ENCODE measurements around the gene SCNM1. TPM values are rescaled to one million over a fixed set of nuclear protein-coding genes. Genes with fewer than 3 reads are reported as not detected.
A peak's percentile ranks its signal among the peaks of the same experiment; 100 is the strongest.
"Not testable (repeated sequence)": the region's sequence is repeated elsewhere in the genome, so short reads cannot be mapped to it uniquely, and the experiment has no call there.

The SCNM1 gene
- total RNA-seq, 1 donor from 2014 or later: 25.3 TPM

DNA sequence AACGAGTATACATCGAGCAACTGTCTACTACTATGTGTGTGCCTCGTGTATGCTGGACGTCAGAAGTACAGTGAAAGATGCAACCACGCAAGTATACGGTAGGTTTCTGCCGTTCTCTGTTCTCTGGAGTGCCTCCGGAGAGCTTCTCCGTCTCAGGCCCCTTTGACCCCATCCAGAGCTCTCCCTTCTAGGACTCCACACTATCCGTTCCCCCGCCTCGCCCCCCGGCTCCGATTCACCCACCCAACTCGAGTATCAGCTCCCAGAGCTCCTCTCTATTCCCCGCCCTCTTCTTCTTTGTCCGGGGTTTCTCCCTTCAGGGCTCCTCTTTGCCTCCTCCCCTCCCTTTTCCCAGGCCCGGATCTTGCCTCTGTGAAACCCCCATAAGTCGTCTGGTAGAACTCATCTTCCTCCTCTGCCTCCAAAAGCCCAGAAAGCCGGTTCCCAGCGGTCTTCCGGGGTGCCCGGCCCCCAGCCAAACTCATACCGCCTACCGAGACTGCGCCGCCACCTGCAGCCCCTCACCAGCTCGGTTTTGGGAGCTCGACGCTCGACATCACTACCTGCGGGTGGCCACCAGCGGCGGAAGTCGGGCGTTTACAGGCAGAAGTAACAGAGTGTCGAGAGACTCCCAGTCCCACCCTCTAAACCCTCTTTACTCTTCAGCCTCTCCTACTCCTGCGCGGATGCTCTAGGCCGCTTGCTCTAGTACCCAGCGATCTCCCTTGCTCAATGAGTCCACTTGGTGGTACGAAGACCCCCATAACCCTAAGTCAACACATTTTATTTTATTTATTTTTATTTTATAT lies 23.9 kb downstream of the SCNM1 start, which contains the start of gene VPS72:
Gene VPS72, minus strand, starts transcription at position 561 of the 809 bp plus-strand sequence. Its CDS starts 76 bp downstream, at position 485.
- Mint-ChIP-seq H3K27me3 (ENCODE audit: insufficient read depth, low read depth) (peaks cover 4% of the 10 kb centered on the region), H3K36me3 (peaks cover 12% of the 10 kb centered on the region), H3K4me1 (peaks cover 17% of the 10 kb centered on the region), H3K9me3 (no peaks in the 10 kb centered on the region), H3K27ac (peak within 1 kb of the TSS; percentile 99), H3K4me3 (peak within 1 kb of the TSS; percentile 100)
- Histone ChIP-seq H3K27me3 (peaks cover 4% of the 10 kb centered on the region), H3F3A (ENCODE audit: low read depth) (peaks cover 6% of the 10 kb centered on the region), H3K79me2 (ENCODE audit: low read depth) (peaks cover 41% of the 10 kb centered on the region), H3K36me3 (peaks cover 2% of the 10 kb centered on the region), H3K9ac (peak within 1 kb of the TSS; percentile 95), H3K9me3 (ENCODE audit: low read depth) (no peaks in the 10 kb centered on the region), H3K4me2 (peak within 1 kb of the TSS; percentile 99), H2AFZ (replicated peaks) (peak within 1 kb of the TSS; percentile 96), H3K27ac (peak within 1 kb of the TSS; percentile 94), H4K20me1 (ENCODE audit: low read depth) (no peaks in the 10 kb centered on the region), H3K4me1 (peaks cover 8% of the 10 kb centered on the region), H3K4me3 (peak within 1 kb of the TSS; percentile 99)
- peak; percentile 94 for DNase-seq (ENCODE audit: low spot score)
- TF ChIP-seq EZH2 (IDR thresholded peaks at IDR 0.05) (peak; percentile 29), EZH2phosphoT487 (IDR thresholded peaks at IDR 0.05) (no peak)

DNA sequence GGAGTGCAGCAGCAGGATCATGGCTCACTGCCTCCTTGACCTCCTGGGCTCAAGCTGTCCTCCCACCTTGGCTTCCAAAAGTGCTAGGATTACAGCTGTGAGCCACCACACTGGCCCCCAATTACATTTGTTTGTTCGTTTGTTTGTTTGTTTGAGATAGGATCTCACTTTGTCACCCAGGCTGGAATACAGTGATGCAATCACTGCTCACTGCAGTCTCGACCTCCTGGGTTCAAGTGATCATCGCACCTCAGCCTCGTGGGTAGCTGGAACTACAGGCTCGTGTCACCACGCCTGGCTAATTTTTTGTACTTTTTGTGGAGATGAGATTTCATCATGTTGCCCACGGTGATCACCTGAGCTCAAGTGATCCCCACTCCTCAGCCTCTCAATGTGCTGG lies 26.1 kb downstream of the SCNM1 start:
- Histone ChIP-seq H3K4me1 (peaks cover 8% of the 10 kb centered on the region), H3K4me2 (no peak overlapping the region), H3K27ac (no peak overlapping the region), H3K9me3 (ENCODE audit: low read depth) (no peaks in the 10 kb centered on the region), H3K27me3 (peaks cover 4% of the 10 kb centered on the region), H4K20me1 (ENCODE audit: low read depth) (no peaks in the 10 kb centered on the region), H3F3A (ENCODE audit: low read depth) (peaks cover 12% of the 10 kb centered on the region), H3K36me3 (no peaks in the 10 kb centered on the region), H3K79me2 (ENCODE audit: low read depth) (peaks cover 29% of the 10 kb centered on the region), H3K4me3 (no peak overlapping the region), H2AFZ (replicated peaks) (no peak overlapping the region), H3K9ac (no peak overlapping the region)
- no peak overlapping the region for H3K4me3 Mint-ChIP-seq
- H3K27me3 Mint-ChIP-seq (ENCODE audit: insufficient read depth, low read depth): peaks cover 4% of the 10 kb centered on the region
- TF ChIP-seq EZH2phosphoT487 (IDR thresholded peaks at IDR 0.05) (no peak), EZH2 (IDR thresholded peaks at IDR 0.05) (no peak)
- TF ChIP-seq, protein P1, sequence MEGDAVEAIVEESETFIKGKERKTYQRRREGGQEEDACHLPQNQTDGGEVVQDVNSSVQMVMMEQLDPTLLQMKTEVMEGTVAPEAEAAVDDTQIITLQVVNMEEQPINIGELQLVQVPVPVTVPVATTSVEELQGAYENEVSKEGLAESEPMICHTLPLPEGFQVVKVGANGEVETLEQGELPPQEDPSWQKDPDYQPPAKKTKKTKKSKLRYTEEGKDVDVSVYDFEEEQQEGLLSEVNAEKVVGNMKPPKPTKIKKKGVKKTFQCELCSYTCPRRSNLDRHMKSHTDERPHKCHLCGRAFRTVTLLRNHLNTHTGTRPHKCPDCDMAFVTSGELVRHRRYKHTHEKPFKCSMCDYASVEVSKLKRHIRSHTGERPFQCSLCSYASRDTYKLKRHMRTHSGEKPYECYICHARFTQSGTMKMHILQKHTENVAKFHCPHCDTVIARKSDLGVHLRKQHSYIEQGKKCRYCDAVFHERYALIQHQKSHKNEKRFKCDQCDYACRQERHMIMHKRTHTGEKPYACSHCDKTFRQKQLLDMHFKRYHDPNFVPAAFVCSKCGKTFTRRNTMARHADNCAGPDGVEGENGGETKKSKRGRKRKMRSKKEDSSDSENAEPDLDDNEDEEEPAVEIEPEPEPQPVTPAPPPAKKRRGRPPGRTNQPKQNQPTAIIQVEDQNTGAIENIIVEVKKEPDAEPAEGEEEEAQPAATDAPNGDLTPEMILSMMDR (IDR thresholded peaks at IDR 0.05): no peak
- H3K4me1 Mint-ChIP-seq: peaks cover 20% of the 10 kb centered on the region
- no peaks in the 10 kb centered on the region for H3K36me3 Mint-ChIP-seq
- H3K9me3 Mint-ChIP-seq: no peaks in the 10 kb centered on the region
- no peak for DNase-seq (ENCODE audit: low spot score)
- no peak overlapping the region for H3K27ac Mint-ChIP-seq

DNA sequence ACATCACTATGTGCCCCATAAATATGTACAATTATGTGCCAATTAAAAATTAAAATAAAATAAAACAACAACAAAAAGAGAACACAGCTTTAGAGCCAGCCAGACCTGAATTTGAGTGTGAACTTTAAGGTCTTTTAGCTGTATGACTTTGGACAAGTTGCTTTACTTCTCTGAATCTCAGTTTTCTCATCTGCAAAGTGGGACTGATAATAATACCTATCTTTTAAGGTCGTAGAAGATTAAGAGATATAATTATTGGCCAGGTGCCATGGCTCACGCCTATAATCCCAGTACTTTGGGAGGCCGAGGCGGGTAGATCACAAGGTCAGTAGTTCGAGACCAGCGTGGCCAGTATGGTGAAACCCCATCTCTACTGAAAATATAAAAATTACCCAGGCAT lies 27.4 kb downstream of the SCNM1 start:
- peaks cover 22% of the 10 kb centered on the region for H3F3A ChIP-seq (ENCODE audit: low read depth)
- H3K36me3 ChIP-seq: no peaks in the 10 kb centered on the region
- TF ChIP-seq EZH2phosphoT487 (IDR thresholded peaks at IDR 0.05) (no peak), EZH2 (IDR thresholded peaks at IDR 0.05) (no peak)
- Mint-ChIP-seq H3K9me3 (no peaks in the 10 kb centered on the region), H3K27ac (no peak overlapping the region), H3K4me1 (peaks cover 25% of the 10 kb centered on the region), H3K27me3 (ENCODE audit: insufficient read depth, low read depth) (peaks cover 15% of the 10 kb centered on the region), H3K4me3 (no peak overlapping the region), H3K36me3 (peaks cover under 1% of the 10 kb centered on the region)
- H3K27me3 ChIP-seq: peaks cover 4% of the 10 kb centered on the region
- no peaks in the 10 kb centered on the region for H3K9me3 ChIP-seq (ENCODE audit: low read depth)
- H3K4me3 ChIP-seq: no peak overlapping the region
- H3K79me2 ChIP-seq (ENCODE audit: low read depth): peaks cover 18% of the 10 kb centered on the region
- DNase-seq (ENCODE audit: low spot score): no peak
- H3K27ac ChIP-seq: no peak overlapping the region
- peaks cover 8% of the 10 kb centered on the region for H3K4me1 ChIP-seq
- H3K4me2 ChIP-seq: no peak overlapping the region
- no peak overlapping the region for H2AFZ ChIP-seq (replicated peaks)
- H3K9ac ChIP-seq: no peak overlapping the region
- no peaks in the 10 kb centered on the region for H4K20me1 ChIP-seq (ENCODE audit: low read depth)

DNA sequence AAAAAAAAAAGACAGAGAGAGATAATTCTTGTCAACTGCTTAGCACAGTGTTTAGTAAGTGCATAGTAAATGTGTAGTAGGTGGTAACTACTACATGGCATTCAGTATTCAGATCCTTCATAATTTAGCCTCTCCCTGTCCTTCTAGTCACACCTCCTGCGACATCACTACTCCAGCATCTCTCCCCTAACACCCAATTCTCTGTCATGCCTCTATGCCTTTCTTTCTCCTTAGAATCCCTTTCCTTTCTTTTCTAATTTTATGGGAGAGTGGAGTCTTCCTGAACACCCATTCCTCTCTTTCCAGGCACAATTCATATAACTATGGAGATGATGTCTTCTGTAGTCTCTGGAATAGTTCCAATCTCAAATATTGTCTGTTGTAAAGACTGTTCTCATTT lies 27.9 kb downstream of the SCNM1 start:
- Mint-ChIP-seq H3K4me3 (no peak overlapping the region), H3K36me3 (peaks cover 3% of the 10 kb centered on the region), H3K4me1 (peaks cover 22% of the 10 kb centered on the region), H3K9me3 (no peaks in the 10 kb centered on the region), H3K27ac (no peak overlapping the region), H3K27me3 (ENCODE audit: insufficient read depth, low read depth) (peaks cover 17% of the 10 kb centered on the region)
- no peak for DNase-seq (ENCODE audit: low spot score)
- H3K9ac ChIP-seq: no peak overlapping the region
- TF ChIP-seq, protein P1 (IDR thresholded peaks at IDR 0.05): no peak
- no peak for TF ChIP-seq EZH2 (IDR thresholded peaks at IDR 0.05)
- TF ChIP-seq EZH2phosphoT487 (IDR thresholded peaks at IDR 0.05): no peak
- no peak overlapping the region for H3K4me3 ChIP-seq
- no peaks in the 10 kb centered on the region for H3K9me3 ChIP-seq (ENCODE audit: low read depth)
- no peaks in the 10 kb centered on the region for H4K20me1 ChIP-seq (ENCODE audit: low read depth)
- no peak overlapping the region for H3K4me2 ChIP-seq
- peaks cover 4% of the 10 kb centered on the region for H3K27me3 ChIP-seq
- no peak overlapping the region for H3K27ac ChIP-seq
- no peak overlapping the region for H2AFZ ChIP-seq (replicated peaks)
- no peaks in the 10 kb centered on the region for H3K36me3 ChIP-seq
- peaks cover 26% of the 10 kb centered on the region for H3F3A ChIP-seq (ENCODE audit: low read depth)
- H3K79me2 ChIP-seq (ENCODE audit: low read depth): peaks cover 18% of the 10 kb centered on the region
- peaks cover 3% of the 10 kb centered on the region for H3K4me1 ChIP-seq

DNA sequence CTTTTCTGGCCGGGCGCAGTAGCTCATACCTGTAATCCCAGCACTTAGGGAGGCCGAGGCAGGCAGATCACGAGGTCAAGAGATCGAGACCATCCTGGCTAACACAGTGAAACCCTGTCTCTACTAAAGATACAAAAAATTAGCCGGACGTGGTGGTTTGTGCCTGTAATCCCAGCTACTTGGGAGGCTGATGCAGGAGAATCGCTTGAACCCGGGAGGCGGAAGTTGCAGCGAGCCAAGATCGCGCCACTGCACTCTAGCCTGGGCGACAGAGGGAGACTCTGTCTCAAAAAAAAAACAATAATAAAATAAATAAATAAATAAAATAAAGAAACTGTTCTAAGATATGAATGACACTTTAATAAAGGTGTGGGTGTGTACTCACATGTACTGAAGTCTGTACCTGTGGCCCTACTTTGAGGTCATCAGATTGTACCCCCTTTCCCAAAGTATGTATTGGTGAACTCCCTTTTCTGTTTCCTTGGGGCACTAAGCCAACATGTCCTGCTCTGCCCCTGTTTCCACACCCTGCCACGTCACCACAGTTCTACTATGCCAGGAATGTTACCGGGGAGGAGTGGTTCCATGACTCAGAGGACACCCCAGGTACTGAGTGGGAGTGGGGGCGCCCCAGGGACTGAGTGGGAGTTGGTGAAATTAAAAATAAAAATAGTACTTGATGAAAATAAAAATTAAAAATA lies 29.1 kb downstream of the SCNM1 start:
- not testable (repeated sequence) for H3K27ac Mint-ChIP-seq; H3K4me1 ChIP-seq; H3K27me3 ChIP-seq; H3K4me3 ChIP-seq; H3K9ac ChIP-seq; H3K4me3 Mint-ChIP-seq; DNase-seq (ENCODE audit: low spot score); H3K27ac ChIP-seq; H3K36me3 ChIP-seq; H3K9me3 ChIP-seq (ENCODE audit: low read depth); H3K4me2 ChIP-seq; H2AFZ ChIP-seq (replicated peaks); H3K36me3 Mint-ChIP-seq; H3K9me3 Mint-ChIP-seq
- Histone ChIP-seq H3K79me2 (ENCODE audit: low read depth) (peaks cover 20% of the 10 kb centered on the region), H4K20me1 (ENCODE audit: low read depth) (peaks cover 11% of the 10 kb centered on the region), H3F3A (ENCODE audit: low read depth) (peaks cover 29% of the 10 kb centered on the region)
- H3K4me1 Mint-ChIP-seq: peaks cover 25% of the 10 kb centered on the region
- H3K27me3 Mint-ChIP-seq (ENCODE audit: insufficient read depth, low read depth): peaks cover 17% of the 10 kb centered on the region
